Globus pallidus (tissue), 1 donor: Measurements from ENCODE around the gene IGFL2.
"Not testable (repeated sequence)": the region's sequence is repeated elsewhere in the genome, so short reads cannot be mapped to it uniquely, and the experiment has no call there.

ENCODE experiments used
- DNase-seq: peaks from one replicate; pipeline ENCODE4 v3.0.0-alpha.2; 2015; ENCODE audit warnings: low spot score

The IGFL2 gene

DNA sequence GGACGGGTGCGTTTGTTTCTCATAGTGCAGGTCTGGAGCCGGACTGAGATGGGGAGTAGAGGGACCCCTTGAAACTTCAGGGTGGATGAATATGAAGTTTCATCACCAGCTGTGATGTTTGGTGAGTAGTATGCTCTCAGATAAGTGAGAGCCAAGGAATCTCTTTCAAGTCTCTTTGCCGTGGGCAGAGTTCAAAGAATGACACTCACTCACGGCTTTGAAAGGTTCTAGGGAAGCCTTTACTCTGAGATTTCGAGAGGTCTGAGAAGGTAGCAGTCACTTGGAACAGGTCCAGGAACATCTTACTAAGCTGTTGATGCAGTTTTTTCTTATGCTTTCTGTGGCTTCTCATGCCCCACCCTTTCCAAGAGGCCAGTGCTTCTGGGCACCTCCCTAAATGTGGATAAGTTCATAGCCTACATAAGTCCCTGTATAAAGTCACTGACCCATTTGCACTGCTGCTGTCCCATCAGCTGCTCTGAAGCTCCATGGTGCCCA, at the start of gene IGFL2:
IGFL2 (plus strand) TSS at position 448 of the 498 bp plus-strand sequence; CDS start at position 489, 41 bp downstream.
- DNase-seq: no peak

GRCh38 chr19:46100344-46100743, 47.7 kb upstream of the IGFL2 start:
- DNase-seq: no peak

GRCh38 chr19:46101293-46101692, 46.7 kb upstream of the IGFL2 start:
- DNase-seq: no peak

GRCh38 chr19:46102333-46102732, 45.7 kb upstream of the IGFL2 start:
- DNase-seq: not testable (repeated sequence)

DNA sequence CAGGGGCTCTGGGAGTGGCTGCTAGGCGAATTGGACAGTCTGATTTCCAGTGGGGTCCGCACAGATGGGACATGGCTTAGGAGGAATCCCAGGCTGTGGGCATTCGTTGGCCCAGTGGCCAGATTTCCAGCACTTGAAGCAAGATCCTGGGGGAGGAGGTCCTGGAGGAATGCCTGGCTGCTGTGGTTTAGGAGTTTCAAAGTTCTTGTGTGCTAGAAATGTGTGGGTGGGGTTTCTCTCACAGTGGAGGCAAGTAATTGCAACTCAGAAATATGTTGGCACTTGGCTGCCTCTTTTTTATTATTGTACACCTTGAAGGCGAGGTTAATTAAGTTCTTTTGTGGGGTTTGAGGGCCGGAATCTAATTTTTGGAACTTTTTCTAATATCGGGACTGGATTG, 40.7 kb upstream of the IGFL2 start:
- no peak for DNase-seq

GRCh38 chr19:46109876-46110275, 38.2 kb upstream of the IGFL2 start:
- DNase-seq: no peak

GRCh38 chr19:46111376-46111775, 36.7 kb upstream of the IGFL2 start:
- no peak for DNase-seq

GRCh38 chr19:46112527-46112926, 35.5 kb upstream of the IGFL2 start:
- DNase-seq: no peak

DNA sequence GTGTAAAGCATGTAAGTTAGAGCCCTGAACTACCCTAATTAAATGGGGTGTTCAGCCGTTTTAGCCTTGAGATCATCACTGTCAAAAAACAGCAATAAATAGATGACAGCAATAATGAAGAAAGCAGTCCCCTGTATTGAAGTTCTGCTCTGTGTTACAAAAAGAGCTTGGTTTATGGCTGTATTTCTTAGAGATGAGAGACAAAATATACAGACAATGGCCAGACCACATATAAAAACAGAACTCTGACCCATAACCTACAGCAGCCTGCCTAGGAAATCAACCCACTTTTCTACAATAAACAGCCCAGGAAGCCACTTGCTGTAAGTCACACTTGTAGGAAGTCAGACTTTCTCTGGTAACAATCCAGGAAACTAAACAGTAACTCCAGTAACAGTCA, 34.3 kb upstream of the IGFL2 start:
- DNase-seq: no peak

GRCh38 chr19:46115396-46116106, 32.5 kb upstream of the IGFL2 start:
- DNase-seq: no peak

GRCh38 chr19:46116121-46116520, 31.9 kb upstream of the IGFL2 start:
- DNase-seq: no peak

DNA sequence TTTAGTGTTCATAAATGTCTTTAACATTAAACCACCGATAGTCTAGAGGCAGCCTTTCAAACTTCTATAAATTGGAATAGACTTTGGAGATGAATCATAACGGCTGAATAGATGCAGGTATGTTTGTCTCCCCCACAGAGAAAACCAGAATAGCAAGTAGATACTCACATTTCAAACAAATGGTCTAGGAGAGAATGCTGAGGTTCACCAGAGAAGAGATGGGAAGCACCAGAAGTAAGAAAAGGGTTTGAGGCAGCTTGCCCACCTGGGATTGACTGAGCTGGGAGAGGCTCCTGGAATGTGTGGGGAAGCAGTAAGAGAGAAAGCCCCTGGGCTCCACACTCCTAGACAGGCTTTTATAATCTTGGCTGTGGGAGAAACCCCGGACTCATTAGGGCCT, 29.9 kb upstream of the IGFL2 start:
- DNase-seq: no peak

GRCh38 chr19:46124638-46125115, 23.4 kb upstream of the IGFL2 start, which contains the start of gene IGFL3:
Gene IGFL3 (minus strand): TSS chr19:46124688. CDS start chr19:46124649, 39 bp downstream.
- peak; percentile 35 for DNase-seq

DNA sequence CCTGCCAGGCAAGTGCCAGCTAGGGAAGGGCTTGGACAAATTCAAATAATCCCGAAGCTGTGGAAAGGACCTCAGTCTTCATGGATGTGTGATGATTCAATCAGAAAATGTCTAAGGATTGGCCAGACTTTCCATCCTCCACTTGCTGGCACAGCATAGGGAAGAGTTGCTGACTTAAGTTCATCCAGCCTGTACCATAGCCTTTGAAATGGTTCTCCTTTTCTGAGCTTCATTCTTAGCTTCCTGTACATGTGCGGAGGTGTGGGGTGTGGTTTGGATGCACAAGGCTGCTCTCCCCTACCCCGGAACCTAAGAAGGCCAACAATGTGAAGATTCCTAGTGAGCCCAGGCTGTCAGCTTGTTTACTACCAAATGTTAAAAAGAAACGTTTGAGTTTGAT, 22.6 kb upstream of the IGFL2 start:
- no peak for DNase-seq

GRCh38 chr19:46126086-46126580, 21.9 kb upstream of the IGFL2 start:
- no peak for DNase-seq

DNA sequence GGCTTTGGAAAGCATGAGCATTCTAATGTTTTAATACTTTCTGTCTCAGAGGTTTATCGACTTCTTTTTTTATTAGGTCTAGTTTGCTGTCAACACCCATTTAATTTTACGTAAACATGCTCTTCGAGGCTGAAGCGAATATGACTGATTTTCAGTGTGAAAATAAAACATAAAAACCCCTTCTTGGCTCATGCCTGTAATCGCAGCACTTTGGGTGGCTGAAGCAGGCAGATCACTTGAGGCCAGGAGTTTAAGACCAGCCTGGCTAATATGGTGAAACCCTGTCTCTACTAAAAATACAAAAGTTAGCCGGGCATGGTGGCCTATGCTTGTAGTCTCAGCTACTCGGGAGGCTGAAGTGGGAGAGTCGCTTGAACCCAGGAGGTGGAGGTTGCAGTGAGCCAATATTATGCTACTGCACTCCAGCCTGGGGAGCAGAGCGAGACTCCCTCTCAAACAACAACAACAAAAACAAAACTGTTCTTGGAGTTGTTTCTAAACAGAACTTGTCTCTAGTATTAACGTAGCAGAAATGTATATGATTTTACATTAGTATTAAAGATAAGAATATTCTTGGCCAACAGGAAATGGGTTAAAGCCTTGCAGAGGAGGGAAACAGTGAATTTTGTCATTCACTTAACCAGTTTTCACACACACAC, 16.4 kb upstream of the IGFL2 start:
- DNase-seq: no peak

GRCh38 chr19:46132508-46133100, 15.4 kb upstream of the IGFL2 start:
- no peak for DNase-seq

DNA sequence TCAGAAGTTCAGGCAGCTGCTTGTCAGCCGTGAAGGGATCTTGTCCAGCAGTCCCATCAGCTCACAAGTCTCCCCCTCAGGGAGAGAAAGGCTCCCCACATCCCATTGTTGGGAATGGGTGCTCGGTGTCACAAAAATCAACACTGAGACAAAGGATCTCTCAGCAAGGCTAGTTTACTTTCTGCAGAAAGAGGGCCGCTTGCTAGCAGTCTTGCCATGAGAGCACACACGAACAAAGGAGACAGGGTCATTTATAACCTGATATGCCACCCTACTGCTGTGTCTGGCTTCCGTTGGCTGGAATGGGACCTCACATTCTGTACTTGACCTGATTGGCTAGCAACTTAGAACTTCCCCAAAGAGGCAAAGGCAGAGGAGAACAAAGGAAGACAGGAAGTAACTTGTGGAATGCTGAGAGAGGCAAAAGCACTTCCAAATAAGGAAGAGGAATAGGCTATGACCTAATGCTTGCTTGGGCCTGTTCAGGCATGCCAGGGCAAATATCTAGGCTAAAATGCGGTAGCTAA, 14.9 kb upstream of the IGFL2 start:
- DNase-seq: peak; percentile 71

- no peak for DNase-seq
Observed at GRCh38 chr19:46133777-46134241, 14.2 kb upstream of the IGFL2 start.

GRCh38 chr19:46134527-46134926, 13.5 kb upstream of the IGFL2 start:
- no peak for DNase-seq

DNA sequence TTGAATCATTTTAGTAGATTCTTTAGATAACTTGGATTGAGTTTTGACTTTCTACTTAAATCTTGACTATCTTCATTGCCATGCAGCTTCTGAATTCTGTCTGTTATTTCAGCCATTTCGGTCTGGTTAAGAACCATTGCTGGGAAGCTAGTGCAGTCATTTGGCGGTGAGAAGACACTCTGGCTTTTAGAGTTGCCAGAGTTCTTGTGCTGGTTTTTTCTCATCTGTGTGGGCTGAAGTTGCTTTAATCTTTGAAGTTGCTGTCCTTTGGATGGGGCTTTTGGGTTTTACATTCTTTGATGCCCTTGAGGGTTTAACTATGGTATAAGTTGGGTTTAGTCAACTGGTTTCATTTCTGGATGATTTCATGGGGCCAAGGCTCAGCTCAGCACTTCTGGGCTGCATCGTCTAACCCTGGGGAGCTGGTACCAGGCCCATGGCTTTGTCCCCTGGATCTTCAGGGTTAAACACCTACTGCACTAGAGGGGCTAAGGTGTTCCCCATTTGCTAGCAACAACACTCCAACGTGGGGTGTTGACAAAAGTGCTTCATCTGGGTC, 10.0 kb upstream of the IGFL2 start:
- no peak for DNase-seq

DNA sequence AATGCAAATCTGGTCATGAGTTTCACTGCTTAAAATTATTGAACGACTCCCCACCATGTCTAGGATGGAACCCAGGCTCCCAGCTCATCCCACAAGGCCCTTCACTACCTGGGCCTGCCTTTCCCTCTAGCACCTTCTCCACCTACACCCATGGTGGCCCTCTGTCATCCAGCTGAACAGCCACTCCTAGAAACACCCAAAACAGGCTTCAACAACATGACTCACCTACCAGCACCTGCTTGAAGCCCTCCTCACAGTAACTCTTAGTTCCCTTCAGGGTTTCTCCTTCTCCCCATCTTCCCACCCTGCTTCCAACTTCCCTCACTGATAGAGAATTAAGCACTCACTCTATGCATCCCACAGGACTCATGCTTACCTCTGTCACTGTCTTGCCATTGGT, 6.6 kb upstream of the IGFL2 start:
- no peak for DNase-seq
